PC-3 (cell line): ENCODE results near the gene PPP2R5E.

ENCODE experiments used
- CTCF ChIP-seq: fragments of 300-600 bp; sonication (generic); conservative IDR thresholded peaks from 2 replicates; pipeline ENCODE4 v1.5.1; 2017; ENCODE audit warnings: antibody characterized with exemption, low read depth, mild to moderate bottlenecking, low read length
- EZH2phosphoT487 ChIP-seq: fragments of 300-600 bp; sonication (generic); IDR thresholded peaks from 2 replicates; pipeline ENCODE4 v1.6.1; 2018; ENCODE audit warnings: mild to moderate bottlenecking, antibody characterized with exemption, low read length, borderline replicate concordance

- no peak for TF ChIP-seq CTCF
- TF ChIP-seq EZH2phosphoT487: no peak
Observed at GRCh38 chr14:63565448-63565847, 22.3 kb upstream of the PPP2R5E start.
